Chondrocyte (in vitro differentiated cells): ENCODE results near the gene ADAM33. TPM values are rescaled to one million over a fixed set of nuclear protein-coding genes. Genes with fewer than 3 reads are reported as not detected.
A peak's percentile ranks its signal among the peaks of the same experiment; 100 is the strongest.

ENCODE experiments used
- DNase-seq: peaks from one replicate; pipeline ENCODE4 v3.0.0; 2021; ENCODE audit warnings: mixed read lengths, low spot score
- H3K27ac Mint-ChIP-seq: one replicate; pipeline ENCODE4 v1.8.0; 2021; ENCODE audit warnings: mild to moderate bottlenecking, moderate library complexity, mixed read lengths; ENCODE audit not compliant: unreplicated experiment
- H3K27me3 Mint-ChIP-seq: 2 replicates; pipeline ENCODE4 v1.8.0; 2021; ENCODE audit warnings: low read depth, mixed read lengths
- H3K36me3 Mint-ChIP-seq: 2 replicates; pipeline ENCODE4 v1.8.0; 2021; ENCODE audit warnings: low read depth, mixed read lengths
- H3K4me1 Mint-ChIP-seq: 2 replicates; pipeline ENCODE4 v1.8.0; 2021; ENCODE audit warnings: low read depth, mild to moderate bottlenecking, mixed read lengths
- H3K4me3 Mint-ChIP-seq: one replicate; pipeline ENCODE4 v1.8.0; 2021; ENCODE audit warnings: mild to moderate bottlenecking, moderate library complexity, mixed read lengths; ENCODE audit not compliant: unreplicated experiment
- H3K9me3 Mint-ChIP-seq: 2 replicates; pipeline ENCODE4 v1.8.0; 2021; ENCODE audit warnings: low read depth, mixed read lengths
- total RNA-seq: library from RNA; stranded (reverse); gene quantifications from 3 replicates; pipeline ENCODE4 v1.2.1, GENCODE V29; 2021
- TF ChIP-seq, protein P1 (sequence below): fragments of 200-600 bp; sonication (generic); IDR thresholded peaks from 2 replicates; pipeline ENCODE4 v1.5.0; 2021; ENCODE audit warnings: antibody characterized with exemption, mild to moderate bottlenecking, moderate library complexity

ADAM33 gene
- total RNA-seq, 1 donor from 2014 or later: 13.1 TPM

DNA sequence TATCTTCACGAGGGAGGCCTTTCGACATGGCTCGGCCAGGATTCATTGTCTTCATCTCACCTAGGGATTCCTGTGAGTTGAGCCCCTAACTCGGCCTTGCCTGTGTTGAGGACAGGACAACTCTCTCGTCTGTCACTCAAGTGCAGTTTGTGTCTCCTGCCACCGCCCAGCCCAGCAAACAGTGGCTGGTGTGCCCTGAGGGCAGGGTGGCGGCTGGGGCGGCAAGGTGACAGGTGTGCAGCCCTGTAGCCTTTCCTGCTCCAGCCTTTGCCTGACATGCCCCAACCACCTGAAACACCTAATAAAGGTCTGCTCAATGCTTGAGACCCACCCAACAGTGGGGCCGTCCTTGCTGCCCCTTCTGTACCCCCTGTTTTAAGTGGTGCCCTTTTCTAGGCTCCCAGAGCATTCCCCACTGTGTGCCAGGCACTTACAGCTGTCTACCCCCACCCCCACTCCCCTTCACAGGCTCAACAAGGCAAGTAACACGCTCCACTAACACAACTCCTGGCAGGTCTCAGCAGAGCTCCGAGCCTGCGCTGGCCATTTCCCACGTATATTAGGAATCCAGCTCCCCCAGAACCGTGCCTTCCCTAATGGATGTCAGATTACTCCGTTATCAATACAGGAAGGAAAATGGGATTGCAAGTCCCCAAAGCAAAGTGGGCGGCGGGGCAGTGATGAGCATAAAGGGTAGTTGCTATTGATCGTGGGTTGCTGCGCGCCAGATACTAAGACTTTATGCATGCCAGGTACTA lies 36.3 kb downstream of the ADAM33 start:
- H3K27ac Mint-ChIP-seq: no peak overlapping the region
- no peaks in the 10 kb centered on the region for H3K27me3 Mint-ChIP-seq
- H3K4me3 Mint-ChIP-seq: no peak overlapping the region
- no peaks in the 10 kb centered on the region for H3K4me1 Mint-ChIP-seq
- no peak for DNase-seq
- peaks cover 6% of the 10 kb centered on the region for H3K9me3 Mint-ChIP-seq
- TF ChIP-seq, protein P1, sequence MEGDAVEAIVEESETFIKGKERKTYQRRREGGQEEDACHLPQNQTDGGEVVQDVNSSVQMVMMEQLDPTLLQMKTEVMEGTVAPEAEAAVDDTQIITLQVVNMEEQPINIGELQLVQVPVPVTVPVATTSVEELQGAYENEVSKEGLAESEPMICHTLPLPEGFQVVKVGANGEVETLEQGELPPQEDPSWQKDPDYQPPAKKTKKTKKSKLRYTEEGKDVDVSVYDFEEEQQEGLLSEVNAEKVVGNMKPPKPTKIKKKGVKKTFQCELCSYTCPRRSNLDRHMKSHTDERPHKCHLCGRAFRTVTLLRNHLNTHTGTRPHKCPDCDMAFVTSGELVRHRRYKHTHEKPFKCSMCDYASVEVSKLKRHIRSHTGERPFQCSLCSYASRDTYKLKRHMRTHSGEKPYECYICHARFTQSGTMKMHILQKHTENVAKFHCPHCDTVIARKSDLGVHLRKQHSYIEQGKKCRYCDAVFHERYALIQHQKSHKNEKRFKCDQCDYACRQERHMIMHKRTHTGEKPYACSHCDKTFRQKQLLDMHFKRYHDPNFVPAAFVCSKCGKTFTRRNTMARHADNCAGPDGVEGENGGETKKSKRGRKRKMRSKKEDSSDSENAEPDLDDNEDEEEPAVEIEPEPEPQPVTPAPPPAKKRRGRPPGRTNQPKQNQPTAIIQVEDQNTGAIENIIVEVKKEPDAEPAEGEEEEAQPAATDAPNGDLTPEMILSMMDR: no peak
- peaks cover 30% of the 10 kb centered on the region for H3K36me3 Mint-ChIP-seq

DNA sequence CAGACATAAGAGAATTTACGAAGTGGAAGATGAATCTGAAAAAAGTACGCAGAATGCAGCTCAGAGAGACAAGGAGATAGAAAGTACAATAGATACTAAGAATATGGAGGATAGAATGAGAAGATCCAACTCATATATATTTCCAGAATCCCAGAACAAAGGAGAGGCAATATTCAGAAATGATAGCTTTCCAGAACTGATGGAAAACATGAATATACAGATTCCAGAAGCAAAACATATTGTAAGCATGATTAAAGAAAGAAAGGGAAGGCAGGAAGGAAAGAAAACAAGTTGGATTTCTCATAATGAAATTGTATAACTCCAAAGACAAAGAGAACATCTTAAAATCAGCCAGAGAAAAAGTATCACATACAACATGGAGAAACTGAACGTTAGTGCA lies 41.6 kb downstream of the ADAM33 start:
- peaks cover 14% of the 10 kb centered on the region for H3K9me3 Mint-ChIP-seq
- TF ChIP-seq, protein P1: no peak
- H3K27me3 Mint-ChIP-seq: no peaks in the 10 kb centered on the region
- H3K27ac Mint-ChIP-seq: no peak overlapping the region
- no peaks in the 10 kb centered on the region for H3K4me1 Mint-ChIP-seq
- H3K4me3 Mint-ChIP-seq: no peak overlapping the region
- DNase-seq: no peak
- peaks cover 25% of the 10 kb centered on the region for H3K36me3 Mint-ChIP-seq

DNA sequence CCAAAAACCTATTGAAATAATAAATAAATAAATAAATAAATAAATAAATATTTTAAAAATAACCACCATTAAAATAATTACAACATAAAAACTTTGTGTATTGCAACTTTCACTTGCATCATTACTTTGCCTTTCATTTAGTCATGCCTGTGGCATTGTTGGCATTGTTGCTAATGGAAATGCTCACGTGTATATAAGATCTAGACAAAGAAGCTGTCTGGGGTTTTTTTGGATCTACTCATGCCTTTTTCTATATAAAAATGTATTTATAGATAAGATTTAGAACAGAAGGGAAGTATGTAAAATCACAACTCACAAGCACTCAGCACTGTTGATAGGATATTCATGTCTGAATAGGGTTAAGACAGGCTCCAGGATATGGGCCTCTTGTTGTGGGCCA lies 46.5 kb downstream of the ADAM33 start:
- Mint-ChIP-seq H3K27ac (no peak overlapping the region), H3K27me3 (no peaks in the 10 kb centered on the region)
- DNase-seq: no peak

DNA sequence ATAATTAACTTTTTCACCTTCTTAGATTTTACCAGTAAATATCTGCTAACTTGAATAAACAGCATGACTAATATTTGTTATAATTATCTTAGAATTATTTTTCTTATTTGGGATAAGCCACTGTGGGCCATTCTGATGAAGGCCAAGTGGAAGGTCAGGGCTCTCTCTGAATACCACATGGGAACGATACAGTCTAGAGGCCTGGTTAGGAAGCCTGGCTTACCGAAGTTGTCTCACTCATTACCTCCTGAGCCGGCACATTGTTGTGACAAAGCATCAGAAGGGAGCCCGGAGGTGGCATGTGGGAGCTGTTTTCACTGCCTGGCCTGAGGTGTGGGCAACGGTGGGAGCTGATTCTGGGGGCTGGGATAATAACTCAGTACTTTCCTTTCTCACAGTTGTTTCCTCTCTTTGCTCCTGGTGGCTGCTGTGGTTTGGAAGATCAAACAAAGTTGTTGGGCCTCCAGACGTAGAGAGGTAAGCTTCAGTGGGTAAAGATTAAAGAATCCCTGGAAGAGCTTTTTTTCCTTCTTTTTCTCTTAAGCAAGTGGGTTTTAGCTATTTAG lies 47.8 kb downstream of the ADAM33 start:
- TF ChIP-seq, protein P1: no peak

More for the DNA sequence above, 46.5 kb downstream of the ADAM33 start:
- Mint-ChIP-seq H3K4me1 (no peaks in the 10 kb centered on the region), H3K9me3 (peaks cover 6% of the 10 kb centered on the region), H3K36me3 (peaks cover 17% of the 10 kb centered on the region), H3K4me3 (no peak overlapping the region)
- TF ChIP-seq, protein P1: no peak

DNA sequence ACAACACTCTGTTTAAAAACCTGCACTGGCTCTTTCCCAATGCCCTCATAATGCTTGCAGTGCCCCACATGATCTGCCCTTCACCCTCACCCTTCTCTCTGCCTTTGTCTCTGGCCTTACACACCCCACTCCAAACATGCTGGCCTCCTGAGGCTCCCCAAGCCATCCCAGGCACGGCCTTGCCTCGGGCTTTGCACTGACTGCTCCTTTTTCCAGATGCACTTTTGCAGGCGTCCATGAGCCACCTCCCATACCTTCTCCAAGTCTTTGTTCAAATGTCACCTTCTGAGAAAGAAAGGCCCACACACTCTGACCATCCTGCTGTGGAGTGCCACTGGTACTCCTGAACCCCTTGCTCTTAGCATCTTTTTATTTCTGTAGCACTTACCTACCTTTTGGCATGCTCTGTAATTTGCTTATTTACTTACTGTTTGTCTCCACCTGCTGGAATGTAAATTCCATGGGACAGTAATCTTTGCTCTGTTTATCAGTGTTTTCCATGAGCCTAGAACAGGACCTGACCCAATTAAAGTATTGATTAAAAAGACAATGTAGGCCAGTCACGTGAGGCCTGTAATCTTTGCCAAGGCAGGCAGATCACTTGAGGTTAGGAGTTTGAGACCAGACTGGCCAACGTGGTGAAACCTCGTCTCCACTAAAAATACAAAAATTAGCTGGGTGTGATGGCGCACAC lies 49.4 kb downstream of the ADAM33 start:
- TF ChIP-seq, protein P1: peak; percentile 49
- no peak for DNase-seq
- no peaks in the 10 kb centered on the region for H3K27me3 Mint-ChIP-seq
- H3K4me1 Mint-ChIP-seq: no peaks in the 10 kb centered on the region
- H3K27ac Mint-ChIP-seq: no peak overlapping the region
- H3K4me3 Mint-ChIP-seq: no peak overlapping the region
- no peaks in the 10 kb centered on the region for H3K9me3 Mint-ChIP-seq
- H3K36me3 Mint-ChIP-seq: peaks cover 25% of the 10 kb centered on the region

More for the DNA sequence above, 47.8 kb downstream of the ADAM33 start:
- H3K27me3 Mint-ChIP-seq: no peaks in the 10 kb centered on the region
- no peaks in the 10 kb centered on the region for H3K4me1 Mint-ChIP-seq
- H3K27ac Mint-ChIP-seq: no peak overlapping the region
- H3K36me3 Mint-ChIP-seq: peaks cover 17% of the 10 kb centered on the region
- H3K9me3 Mint-ChIP-seq: no peaks in the 10 kb centered on the region
- H3K4me3 Mint-ChIP-seq: no peak overlapping the region
- no peak for DNase-seq
